Thyroid gland (tissue), 4 donors: ENCODE data around the gene MRPL2. TPM values are rescaled to one million over a fixed set of nuclear protein-coding genes. Genes with fewer than 3 reads are reported as not detected.

Experiments
- DNase-seq, 2 donors: peaks; one replicate each; pipeline ENCODE4 v3.0.0-alpha.2; 2019
- H3K27ac ChIP-seq, 3 donors: fragments of 200-600 bp; sonication (generic); 1 replicate in 2 of 3; 2 replicates in 1 of 3; pipeline ENCODE4 v1.5.1; 2016 to 2019; ENCODE audit warnings: mild to moderate bottlenecking in 1 of 3, moderate library complexity in 1 of 3
- H3K27me3 ChIP-seq: fragments of 200-600 bp; sonication (generic); one replicate; pipeline ENCODE4 v1.5.1; 2019
- H3K36me3 ChIP-seq, 2 donors: fragments of 200-600 bp; sonication (generic); one replicate each; pipeline ENCODE4 v1.5.1; 2016 to 2019
- H3K4me1 ChIP-seq, 2 donors: fragments of 200-600 bp; sonication (generic); one replicate each; pipeline ENCODE4 v1.5.1; 2017 to 2019
- H3K4me3 ChIP-seq, 3 donors: fragments of 200-600 bp; sonication (generic); replicated peaks in 1 of 3; 1 replicate in 2 of 3; 2 replicates in 1 of 3; pipeline ENCODE4 v1.5.1; 2016; ENCODE audit warnings: mild to moderate bottlenecking in 1 of 3
- H3K9me3 ChIP-seq: fragments of 200-600 bp; sonication (generic); one replicate; pipeline ENCODE4 v1.5.1; 2017
- CTCF ChIP-seq, 6 experiments: fragments of 200-600 bp in 3 of 6; fragments of 450-650 bp in 3 of 6; sonication (generic) in 3 of 6; IDR thresholded peaks; one replicate each; pipeline ENCODE4 v1.5.1; 2016 to 2019; ENCODE audit warnings: antibody characterized with exemption in 6 of 6, mild to moderate bottlenecking in 2 of 6, inconsistent platforms in 1 of 6, moderate library complexity in 1 of 6
- POLR2A ChIP-seq, 2 donors: fragments of 450-650 bp; IDR thresholded peaks; one replicate each; pipeline ENCODE4 v1.6.1; 2017; ENCODE audit warnings: antibody characterized with exemption in 2 of 2, mild to moderate bottlenecking in 2 of 2, moderate library complexity in 1 of 2
- WGBS, 2 donors: methylation state at CpG; one replicate each; pipeline ENCODE4 v1.1.5; 2017; 5-methylcytosine and 5-hydroxymethylcytosine counted together
- intact Hi-C: fragments of 100-400 bp; cut with DNase I; formaldehyde crosslinking; loops from one replicate; pipeline ENCODE4 v1.15.1; 2023
- total RNA-seq, 4 donors: library from RNA; depleted of rRNA; stranded (reverse); fragments of >200 nt; gene quantifications; one replicate each; pipeline ENCODE4 v1.2.3, GENCODE V29; 2016

MRPL2 gene
- total RNA-seq, 4 donors from 2014 or later = 12.9 to 31.9 (median 17.7) TPM

DNA sequence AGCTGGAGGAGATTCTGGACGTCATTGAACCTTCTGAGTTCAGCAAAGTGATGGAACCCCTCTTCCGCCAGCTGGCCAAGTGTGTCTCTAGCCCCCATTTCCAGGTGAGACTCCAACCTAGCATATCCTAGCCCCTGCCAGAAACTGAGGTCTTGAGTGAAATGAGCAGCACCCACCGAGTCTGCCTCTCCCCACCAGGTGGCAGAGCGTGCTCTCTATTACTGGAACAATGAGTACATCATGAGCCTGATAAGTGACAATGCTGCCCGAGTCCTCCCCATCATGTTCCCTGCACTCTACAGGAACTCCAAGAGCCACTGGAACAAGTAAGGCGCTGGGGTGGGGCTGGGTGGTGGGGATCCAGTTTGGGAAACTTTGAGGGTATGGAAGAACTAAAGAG, 50.1 kb downstream of the MRPL2 start:
- Histone ChIP-seq H3K9me3 (no peaks in the 10 kb centered on the region), H3K4me1 (peaks cover 6 to 12% of the 10 kb centered on the region in 2 donors), H3K27ac (no peak overlapping the region), H3K27me3 (no peaks in the 10 kb centered on the region), H3K4me3 (no peak overlapping the region), H3K36me3 (peaks cover 32 to 42% of the 10 kb centered on the region in 2 donors)
- 75 to 81% methylated on average over 6 of the region's 6 CpGs for WGBS, 2 donors
- TF ChIP-seq POLR2A (IDR thresholded peaks at IDR 0.05) (no peak), CTCF (IDR thresholded peaks at IDR 0.05) (peak in 2 of 6 experiments; percentile 13 to 15)
- intact Hi-C loops = no loop called here
- DNase-seq = peak; percentile 18 to 22

DNA sequence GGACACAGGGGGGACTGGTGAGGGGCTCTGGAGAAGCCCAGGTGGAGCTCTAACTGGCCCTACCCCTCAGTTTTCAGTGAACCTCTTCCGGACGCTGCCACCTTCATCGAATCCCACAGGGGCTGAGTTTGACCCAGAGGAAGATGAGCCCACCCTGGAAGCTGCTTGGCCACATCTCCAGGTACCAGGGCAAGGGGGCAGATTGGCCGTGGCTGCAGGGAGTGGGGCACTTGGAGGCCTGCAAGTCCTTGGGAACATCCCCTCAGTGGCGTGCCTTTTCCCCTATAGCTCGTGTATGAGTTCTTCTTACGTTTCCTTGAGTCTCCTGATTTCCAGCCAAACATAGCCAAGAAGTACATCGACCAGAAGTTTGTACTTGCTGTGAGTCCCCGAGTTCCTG, 52.1 kb downstream of the MRPL2 start:
- Histone ChIP-seq H3K4me1 (no peaks in the 10 kb centered on the region), H3K27ac (no peak overlapping the region), H3K9me3 (no peaks in the 10 kb centered on the region), H3K36me3 (peaks cover 32 to 42% of the 10 kb centered on the region in 2 donors), H3K27me3 (no peaks in the 10 kb centered on the region), H3K4me3 (no peak overlapping the region)
- no peak for DNase-seq
- intact Hi-C loops = no loop called here
- TF ChIP-seq CTCF (IDR thresholded peaks at IDR 0.05) (no peak), POLR2A (IDR thresholded peaks at IDR 0.05) (no peak)
- 93 to 95% methylated on average over 7 to 9 of the region's 9 CpGs for WGBS, 2 donors

GRCh38 chr6:43006251-43006650, 53.0 kb downstream of the MRPL2 start:
- no peak for TF ChIP-seq CTCF (IDR thresholded peaks at IDR 0.05)
- TF ChIP-seq POLR2A (IDR thresholded peaks at IDR 0.05) = no peak
- Histone ChIP-seq H3K4me3 (no peak overlapping the region), H3K36me3 (peaks cover 30 to 35% of the 10 kb centered on the region in 2 donors), H3K9me3 (no peaks in the 10 kb centered on the region), H3K27ac (no peak overlapping the region), H3K27me3 (no peaks in the 10 kb centered on the region), H3K4me1 (no peaks in the 10 kb centered on the region)
- intact Hi-C loops = no loop called here
- no peak for DNase-seq
- 89 to 97% methylated on average over 7 to 11 of the region's 11 CpGs for WGBS, 2 donors

DNA sequence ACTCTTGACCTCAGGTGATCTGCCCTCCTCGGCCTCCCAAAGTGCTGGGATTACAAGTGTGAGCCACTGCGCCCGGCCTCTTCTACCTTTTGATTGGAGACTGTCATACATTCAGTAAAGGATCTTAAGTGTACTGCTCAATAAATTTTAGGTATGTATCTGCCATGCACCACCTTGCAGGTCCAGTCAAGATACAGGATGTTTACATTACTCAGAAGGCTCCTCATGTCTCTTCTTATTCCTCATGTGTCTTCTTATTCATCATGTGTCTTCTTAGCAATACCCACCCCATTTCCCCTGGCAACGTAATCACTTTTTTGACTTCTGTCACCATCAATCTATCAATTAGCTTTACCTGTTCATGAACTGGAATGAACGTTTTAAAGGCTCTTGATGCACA, 53.4 kb downstream of the MRPL2 start:
- WGBS, 2 donors = 90 to 93% methylated on average over 5 of the region's 5 CpGs
- Histone ChIP-seq H3K36me3 (peaks cover 26 to 32% of the 10 kb centered on the region in 2 donors), H3K4me1 (no peaks in the 10 kb centered on the region), H3K27ac (no peak overlapping the region), H3K4me3 (no peak overlapping the region), H3K9me3 (no peaks in the 10 kb centered on the region), H3K27me3 (no peaks in the 10 kb centered on the region)
- no peak for DNase-seq
- no peak for TF ChIP-seq CTCF (IDR thresholded peaks at IDR 0.05)
- no peak for TF ChIP-seq POLR2A (IDR thresholded peaks at IDR 0.05)
- intact Hi-C loops = no loop called here

Other genes with a start within 250 kb of the MRPL2 start
- gene RPL7L1, start 179.8 kb downstream of the MRPL2 start, total RNA-seq = 100 to 1,000 TPM in 3 of 4 donors, 10 to 100 TPM in 1; 99.1 to 121 (median 103) TPM
- not detected for gene PTCRA, start 143.4 kb downstream of the MRPL2 start, total RNA-seq
- 10 to 100 TPM; 33.2 to 60.0 (median 45.0) TPM for gene CNPY3, start 130.0 kb downstream of the MRPL2 start, total RNA-seq
- 1 to 10 TPM in 3 of 4 donors, under 1 TPM in 1; 0.98 to 7.5 (median 2.5) TPM for gene GNMT, start 98.7 kb downstream of the MRPL2 start, total RNA-seq
- gene PEX6, start 80.3 kb downstream of the MRPL2 start, total RNA-seq = 10 to 100 TPM; 23.7 to 39.9 (median 28.4) TPM
- gene PPP2R5D, start 74.9 kb downstream of the MRPL2 start, total RNA-seq = 10 to 100 TPM; 22.8 to 47.0 (median 28.2) TPM
- 10 to 100 TPM; 45.9 to 78.1 (median 61.7) TPM for gene MEA1, start 45.5 kb downstream of the MRPL2 start, total RNA-seq
- 100 to 1,000 TPM in 1 of 4 donors, 10 to 100 TPM in 3; 93.1 to 107 (median 97.7) TPM for gene KLHDC3, start 45.2 kb downstream of the MRPL2 start, total RNA-seq
- gene RRP36, start 37.8 kb downstream of the MRPL2 start, total RNA-seq = 10 to 100 TPM; 41.5 to 68.5 (median 56.7) TPM
- gene CUL7, start 5.6 kb downstream of the MRPL2 start, total RNA-seq = 10 to 100 TPM; 20.7 to 39.6 (median 28.6) TPM
- gene KLC4, start 197 bp upstream of the MRPL2 start, total RNA-seq = 10 to 100 TPM; 23.4 to 41.0 (median 30.4) TPM
- gene PTK7, start 16.9 kb upstream of the MRPL2 start, total RNA-seq = 10 to 100 TPM; 43.8 to 58.9 (median 55.0) TPM
- gene SRF, start 111.8 kb upstream of the MRPL2 start, total RNA-seq = 10 to 100 TPM; 21.5 to 34.1 (median 22.6) TPM
- gene CUL9, start 122.8 kb upstream of the MRPL2 start, total RNA-seq = 10 to 100 TPM; 39.7 to 63.3 (median 59.0) TPM
- gene DNPH1, start 170.0 kb upstream of the MRPL2 start, total RNA-seq = 100 to 1,000 TPM in 1 of 4 donors, 10 to 100 TPM in 3; 33.1 to 122 (median 84.1) TPM
- under 1 TPM in 2 of 4 donors, not detected in 2; 0.11 to 0.15 TPM for gene TTBK1, start 184.0 kb upstream of the MRPL2 start, total RNA-seq
- not detected for gene SLC22A7, start 238.8 kb upstream of the MRPL2 start, total RNA-seq
- under 1 TPM in 2 of 4 donors, not detected in 2; 0.45 to 0.93 TPM for gene CRIP3, start 249.4 kb upstream of the MRPL2 start, total RNA-seq